Measurements from ENCODE around the gene PLEKHA7.

GRCh38 chr11:16960250-16960649 lies 54.0 kb downstream of the PLEKHA7 start:
- TF ChIP-seq CTCF (conservative IDR thresholded peaks at IDR 0.05) = no peak
- no peak for TF ChIP-seq ZFX (IDR thresholded peaks at IDR 0.05)
